ENCODE measurements around the gene UBE2O.
A peak's percentile ranks its signal among the peaks of the same experiment; 100 is the strongest.

UBE2O gene

GRCh38 chr17:76476736-76477135, 23.8 kb upstream of the UBE2O start:
- Histone ChIP-seq H2AFZ (no peak overlapping the region), H3K4me1 (no peaks in the 10 kb centered on the region), H3K36me3 (ENCODE audit: control insufficient read depth, insufficient read depth, low read length) (no peaks in the 10 kb centered on the region), H3K4me2 (ENCODE audit: low read length) (no peak overlapping the region), H3K27ac (no peak overlapping the region), H3K9ac (no peak overlapping the region), H3K27me3 (ENCODE audit: control insufficient read depth, insufficient read depth, low read length) (no peaks in the 10 kb centered on the region), H3K79me2 (no peaks in the 10 kb centered on the region), H3K4me3 (ENCODE audit: low read depth, low read length) (no peak overlapping the region), H3K9me3 (ENCODE audit: control insufficient read depth, low read length) (no peaks in the 10 kb centered on the region)
- TF ChIP-seq, protein P1, sequence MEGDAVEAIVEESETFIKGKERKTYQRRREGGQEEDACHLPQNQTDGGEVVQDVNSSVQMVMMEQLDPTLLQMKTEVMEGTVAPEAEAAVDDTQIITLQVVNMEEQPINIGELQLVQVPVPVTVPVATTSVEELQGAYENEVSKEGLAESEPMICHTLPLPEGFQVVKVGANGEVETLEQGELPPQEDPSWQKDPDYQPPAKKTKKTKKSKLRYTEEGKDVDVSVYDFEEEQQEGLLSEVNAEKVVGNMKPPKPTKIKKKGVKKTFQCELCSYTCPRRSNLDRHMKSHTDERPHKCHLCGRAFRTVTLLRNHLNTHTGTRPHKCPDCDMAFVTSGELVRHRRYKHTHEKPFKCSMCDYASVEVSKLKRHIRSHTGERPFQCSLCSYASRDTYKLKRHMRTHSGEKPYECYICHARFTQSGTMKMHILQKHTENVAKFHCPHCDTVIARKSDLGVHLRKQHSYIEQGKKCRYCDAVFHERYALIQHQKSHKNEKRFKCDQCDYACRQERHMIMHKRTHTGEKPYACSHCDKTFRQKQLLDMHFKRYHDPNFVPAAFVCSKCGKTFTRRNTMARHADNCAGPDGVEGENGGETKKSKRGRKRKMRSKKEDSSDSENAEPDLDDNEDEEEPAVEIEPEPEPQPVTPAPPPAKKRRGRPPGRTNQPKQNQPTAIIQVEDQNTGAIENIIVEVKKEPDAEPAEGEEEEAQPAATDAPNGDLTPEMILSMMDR (IDR thresholded peaks at IDR 0.05) = no peak

DNA sequence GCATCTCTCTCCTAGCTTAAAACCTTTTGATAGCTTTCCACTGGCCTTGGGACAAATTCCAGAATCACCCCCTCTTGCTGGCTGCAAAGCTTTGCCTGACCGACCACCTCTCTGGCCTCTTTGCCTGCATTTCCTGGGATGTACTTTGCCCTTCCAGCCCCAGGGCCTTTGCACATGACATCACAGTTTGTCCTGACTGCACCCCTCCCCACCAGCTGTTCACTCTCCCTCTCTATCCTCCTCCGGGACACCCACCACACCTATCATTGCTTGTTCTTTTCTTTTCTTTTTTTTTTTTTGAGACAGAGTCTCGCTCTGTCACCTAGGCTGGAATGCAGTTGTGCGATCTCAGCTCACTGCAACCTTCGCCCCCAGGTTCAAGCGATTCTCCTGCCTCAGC, 22.4 kb upstream of the UBE2O start:
- Histone ChIP-seq H3K27ac (no peak overlapping the region), H3K36me3 (ENCODE audit: control insufficient read depth, insufficient read depth, low read length) (no peaks in the 10 kb centered on the region), H2AFZ (no peak overlapping the region), H3K9me3 (ENCODE audit: control insufficient read depth, low read length) (no peaks in the 10 kb centered on the region), H3K79me2 (no peaks in the 10 kb centered on the region), H3K4me3 (ENCODE audit: low read depth, low read length) (no peak overlapping the region), H3K4me2 (ENCODE audit: low read length) (no peak overlapping the region), H3K27me3 (ENCODE audit: control insufficient read depth, insufficient read depth, low read length) (no peaks in the 10 kb centered on the region), H3K4me1 (no peaks in the 10 kb centered on the region), H3K9ac (no peak overlapping the region)
- TF ChIP-seq, protein P1 (IDR thresholded peaks at IDR 0.05) = no peak

GRCh38 chr17:76474894-76475293, 21.9 kb upstream of the UBE2O start:
- no peak overlapping the region for H3K4me2 ChIP-seq (ENCODE audit: low read length)
- H3K27me3 ChIP-seq (ENCODE audit: control insufficient read depth, insufficient read depth, low read length) = no peaks in the 10 kb centered on the region
- H3K4me3 ChIP-seq (ENCODE audit: low read depth, low read length) = no peak overlapping the region
- no peak overlapping the region for H3K9ac ChIP-seq
- no peaks in the 10 kb centered on the region for H3K36me3 ChIP-seq (ENCODE audit: control insufficient read depth, insufficient read depth, low read length)
- no peaks in the 10 kb centered on the region for H3K79me2 ChIP-seq
- no peak overlapping the region for H2AFZ ChIP-seq
- no peak overlapping the region for H3K27ac ChIP-seq
- no peaks in the 10 kb centered on the region for H3K9me3 ChIP-seq (ENCODE audit: control insufficient read depth, low read length)
- H3K4me1 ChIP-seq = no peaks in the 10 kb centered on the region
- TF ChIP-seq, protein P1 (IDR thresholded peaks at IDR 0.05) = no peak

GRCh38 chr17:76474238-76474637, 21.3 kb upstream of the UBE2O start:
- Histone ChIP-seq H2AFZ (no peak overlapping the region), H3K4me2 (ENCODE audit: low read length) (no peak overlapping the region), H3K79me2 (no peaks in the 10 kb centered on the region), H3K27me3 (ENCODE audit: control insufficient read depth, insufficient read depth, low read length) (no peaks in the 10 kb centered on the region), H3K9ac (no peak overlapping the region), H3K9me3 (ENCODE audit: control insufficient read depth, low read length) (no peaks in the 10 kb centered on the region), H3K4me3 (ENCODE audit: low read depth, low read length) (no peak overlapping the region), H3K27ac (no peak overlapping the region), H3K36me3 (ENCODE audit: control insufficient read depth, insufficient read depth, low read length) (no peaks in the 10 kb centered on the region), H3K4me1 (no peaks in the 10 kb centered on the region)
- TF ChIP-seq, protein P1 (IDR thresholded peaks at IDR 0.05) = no peak

DNA sequence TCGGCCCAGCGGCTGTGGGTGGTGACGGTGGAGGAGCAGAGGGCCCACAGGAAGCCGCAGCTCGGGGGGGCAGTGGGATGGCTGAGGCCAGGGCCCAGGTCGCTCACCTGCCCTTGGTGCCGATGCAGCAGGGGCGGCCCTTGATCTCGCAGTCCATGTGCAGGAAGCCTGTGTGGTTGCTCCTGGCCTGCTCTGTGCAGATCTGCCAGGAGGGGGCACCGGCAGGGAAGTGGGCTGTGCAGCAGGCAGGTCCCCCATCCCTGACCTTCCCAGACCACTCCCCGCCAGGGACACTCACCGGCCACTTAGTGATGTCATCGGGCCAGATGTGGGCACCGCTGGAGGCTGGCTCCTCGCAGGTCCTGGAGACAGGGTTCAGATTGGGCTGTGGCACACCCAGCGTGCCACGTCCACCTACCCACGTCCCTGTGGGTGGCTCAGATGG, 20.6 kb upstream of the UBE2O start:
- H3K9ac ChIP-seq = no peak overlapping the region
- no peak overlapping the region for H3K27ac ChIP-seq
- no peak overlapping the region for H3K4me3 ChIP-seq (ENCODE audit: low read depth, low read length)
- H3K36me3 ChIP-seq (ENCODE audit: control insufficient read depth, insufficient read depth, low read length) = no peaks in the 10 kb centered on the region
- H3K4me2 ChIP-seq (ENCODE audit: low read length) = no peak overlapping the region
- TF ChIP-seq, protein P1 (IDR thresholded peaks at IDR 0.05) = peak; percentile 17
- H3K79me2 ChIP-seq = no peaks in the 10 kb centered on the region
- H3K27me3 ChIP-seq (ENCODE audit: control insufficient read depth, insufficient read depth, low read length) = no peaks in the 10 kb centered on the region
- H3K9me3 ChIP-seq (ENCODE audit: control insufficient read depth, low read length) = no peaks in the 10 kb centered on the region
- H3K4me1 ChIP-seq = no peaks in the 10 kb centered on the region
- no peak overlapping the region for H2AFZ ChIP-seq
